ENCODE data around the gene VRK1.

The VRK1 gene

GRCh38 chr14:96888158-96888557, 91.0 kb downstream of the VRK1 start:
- no peak for TF ChIP-seq CTCF (conservative IDR thresholded peaks at IDR 0.05; ENCODE audit: low read depth, low read length)
- no peak overlapping the region for H3K4me3 ChIP-seq (ENCODE audit: low read depth, low read length)
- DNase-seq (ENCODE audit: low read depth): no peak

- peak; percentile 8 for DNase-seq (ENCODE audit: low read depth)
- TF ChIP-seq CTCF (conservative IDR thresholded peaks at IDR 0.05; ENCODE audit: low read depth, low read length): no peak
- H3K4me3 ChIP-seq (ENCODE audit: low read depth, low read length): no peak overlapping the region
Observed at GRCh38 chr14:96888593-96888992, 91.4 kb downstream of the VRK1 start.

GRCh38 chr14:96889091-96889490, 91.9 kb downstream of the VRK1 start:
- no peak for DNase-seq (ENCODE audit: low read depth)
- TF ChIP-seq CTCF (conservative IDR thresholded peaks at IDR 0.05; ENCODE audit: low read depth, low read length): no peak
- no peak overlapping the region for H3K4me3 ChIP-seq (ENCODE audit: low read depth, low read length)

GRCh38 chr14:96893966-96894622, 96.9 kb downstream of the VRK1 start:
- no peak overlapping the region for H3K4me3 ChIP-seq (ENCODE audit: low read depth, low read length)
- no peak for DNase-seq (ENCODE audit: low read depth)
- no peak for TF ChIP-seq CTCF (conservative IDR thresholded peaks at IDR 0.05; ENCODE audit: low read depth, low read length)

GRCh38 chr14:96894966-96895365, 97.8 kb downstream of the VRK1 start:
- H3K4me3 ChIP-seq (ENCODE audit: low read depth, low read length): no peak overlapping the region
- peak; percentile 37 for DNase-seq (ENCODE audit: low read depth)
- TF ChIP-seq CTCF (conservative IDR thresholded peaks at IDR 0.05; ENCODE audit: low read depth, low read length): no peak

GRCh38 chr14:96895658-96896271, 98.6 kb downstream of the VRK1 start:
- H3K4me3 ChIP-seq (ENCODE audit: low read depth, low read length): no peak overlapping the region
- TF ChIP-seq CTCF (conservative IDR thresholded peaks at IDR 0.05; ENCODE audit: low read depth, low read length): no peak
- DNase-seq (ENCODE audit: low read depth): no peak

GRCh38 chr14:96897184-96897583, 100.0 kb downstream of the VRK1 start:
- H3K4me3 ChIP-seq (ENCODE audit: low read depth, low read length): no peak overlapping the region
- no peak for TF ChIP-seq CTCF (conservative IDR thresholded peaks at IDR 0.05; ENCODE audit: low read depth, low read length)
- DNase-seq (ENCODE audit: low read depth): no peak

Measured in choroid plexus epithelial cell (primary cell).